Thymus (tissue), 11 donors: ENCODE data around the gene SLC24A3. TPM values are rescaled to one million over a fixed set of nuclear protein-coding genes. Genes with fewer than 3 reads are reported as not detected.
"Not testable (repeated sequence)": the region's sequence is repeated elsewhere in the genome, so short reads cannot be mapped to it uniquely, and the experiment has no call there.

Experiments used
- DNase-seq, 9 donors: peaks; one replicate each; pipeline ENCODE4 v3.0.0-alpha.2; 2013; ENCODE audit warnings: low spot score in 9 of 9, low read depth in 6 of 9, missing footprints in 1 of 9
- H3K27ac ChIP-seq, 2 donors: one replicate each; pipeline ENCODE4 v1.5.1; 2013; ENCODE audit warnings: control low read depth in 1 of 2, low read depth in 1 of 2, low read length in 1 of 2, mild to moderate bottlenecking in 1 of 2, moderate library complexity in 1 of 2
- H3K27me3 ChIP-seq, 2 donors: one replicate each; pipeline ENCODE4 v1.5.1; 2013; ENCODE audit warnings: low read length in 1 of 2; ENCODE audit not compliant: control insufficient read depth in 2 of 2, insufficient read depth in 1 of 2
- H3K36me3 ChIP-seq, 2 donors: one replicate each; pipeline ENCODE4 v1.5.1; 2013; ENCODE audit warnings: low read length in 1 of 2, mild to moderate bottlenecking in 1 of 2, moderate library complexity in 1 of 2; ENCODE audit not compliant: control insufficient read depth in 2 of 2, insufficient read depth in 2 of 2
- H3K4me1 ChIP-seq, 2 donors: one replicate each; pipeline ENCODE4 v1.5.1; 2013; ENCODE audit warnings: low read length in 2 of 2; ENCODE audit not compliant: control insufficient read depth in 2 of 2, insufficient read depth in 2 of 2
- H3K4me3 ChIP-seq, 2 donors: one replicate each; pipeline ENCODE4 v1.5.1; 2013; ENCODE audit warnings: low read length in 2 of 2, control low read depth in 1 of 2, mild to moderate bottlenecking in 1 of 2
- H3K9me3 ChIP-seq, 2 donors: one replicate each; pipeline ENCODE4 v1.5.1; 2013; ENCODE audit warnings: low read length in 1 of 2, mild to moderate bottlenecking in 1 of 2; ENCODE audit not compliant: control insufficient read depth in 2 of 2, insufficient read depth in 1 of 2
- WGBS: extraction: QIAGEN DNeasy Blood & Tissue Kit; methylation state at CpG from one replicate; pipeline ENCODE4 v1.1.7; 2013; 5-methylcytosine and 5-hydroxymethylcytosine counted together
- polyA plus RNA-seq: library from polyadenylated mRNA; stranded (reverse); fragments of 200-250 nt; gene quantifications from one replicate; pipeline ENCODE4 v1.2.3, GENCODE V29; 2013
- total RNA-seq: library from RNA; stranded (reverse); fragments of 120-200 nt; gene quantifications from one replicate; pipeline ENCODE4 v1.2.4, GENCODE V29; 2013
- donor health status: healthy.

The SLC24A3 gene
- total and polyA plus RNA-seq, 2 donors: 0.99 to 2.1 TPM

DNA sequence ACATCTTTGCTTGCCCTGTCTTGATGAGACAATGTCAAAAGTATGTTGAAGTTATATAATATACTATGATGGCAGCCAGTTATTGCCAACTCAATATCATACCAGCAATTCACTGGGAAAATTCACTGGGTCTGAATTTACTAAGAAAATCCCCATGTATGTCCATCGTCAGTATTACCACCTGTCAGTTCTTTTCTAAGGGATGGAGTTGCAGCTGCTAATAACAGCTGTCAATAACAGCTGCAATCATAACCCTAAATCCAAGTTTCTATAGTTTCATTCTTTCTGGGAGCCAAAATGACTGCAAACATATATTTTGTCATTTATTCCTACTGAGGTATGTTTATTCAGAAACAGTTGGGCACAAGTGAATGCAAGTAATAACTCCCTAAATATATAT is 413.0 kb downstream of the SLC24A3 start:
- no peaks in the 10 kb centered on the region for H3K36me3 ChIP-seq
- no peaks in the 10 kb centered on the region for H3K4me1 ChIP-seq
- no peaks in the 10 kb centered on the region for H3K9me3 ChIP-seq
- no peak overlapping the region for H3K4me3 ChIP-seq
- 94% methylated on average over 1 of the region's 1 CpG for WGBS
- DNase-seq: no peak
- no peaks in the 10 kb centered on the region for H3K27me3 ChIP-seq
- no peak overlapping the region for H3K27ac ChIP-seq

DNA sequence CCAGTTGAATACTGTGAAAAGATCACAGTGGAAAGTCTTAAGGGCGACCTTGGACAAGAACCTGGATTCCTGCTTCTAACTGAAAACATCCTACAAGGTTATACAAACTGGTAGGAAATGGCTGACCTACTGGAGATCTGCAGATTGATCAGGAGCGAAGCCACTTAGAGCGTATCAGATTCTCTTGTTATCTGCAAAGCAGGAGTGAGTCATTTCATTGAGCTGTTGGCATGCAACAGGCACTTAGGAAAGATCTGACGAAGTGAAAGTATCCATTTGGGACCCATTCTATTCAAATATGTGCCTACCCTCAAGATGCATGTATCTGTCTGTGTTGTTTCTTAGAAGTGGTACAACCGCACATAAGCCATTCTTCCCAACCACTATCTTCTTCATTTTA is 414.5 kb downstream of the SLC24A3 start:
- WGBS: 91% methylated on average over 5 of the region's 5 CpGs
- no peaks in the 10 kb centered on the region for H3K27me3 ChIP-seq

DNA sequence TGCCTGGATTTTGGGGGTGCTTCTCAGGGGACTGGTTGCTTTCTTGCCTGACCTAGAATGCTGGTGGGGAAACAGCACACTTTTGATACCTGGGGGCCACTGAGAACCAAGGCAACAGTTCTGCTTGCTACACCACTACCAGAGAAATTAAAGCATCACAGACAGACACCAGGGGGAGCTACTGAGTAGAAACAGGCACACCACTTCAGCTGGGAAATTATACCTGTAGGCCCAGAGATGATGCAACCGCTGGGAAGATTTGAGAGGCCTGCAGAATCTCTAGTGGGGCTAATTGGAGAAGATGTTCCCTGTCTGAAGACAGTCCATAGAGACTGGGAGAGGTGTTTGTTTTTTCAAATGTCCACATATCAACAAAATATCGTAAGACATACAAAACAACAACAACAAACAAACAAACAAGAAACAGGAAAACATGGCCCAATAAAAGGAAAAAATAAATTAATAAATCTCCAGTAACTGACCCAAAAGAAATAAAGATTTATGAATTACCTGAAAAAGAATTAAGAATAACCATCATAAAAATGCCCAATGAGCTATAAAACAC is 416.2 kb downstream of the SLC24A3 start:
- Histone ChIP-seq H3K36me3 (no peaks in the 10 kb centered on the region), H3K9me3 (no peaks in the 10 kb centered on the region), H3K27ac (no peak overlapping the region), H3K4me3 (no peak overlapping the region), H3K27me3 (no peaks in the 10 kb centered on the region), H3K4me1 (no peaks in the 10 kb centered on the region)
- 73% methylated on average over 2 of the region's 2 CpGs for WGBS
- peak in 8 of 9 donors; percentile 19 to 70 (median 41) for DNase-seq

More for the DNA sequence above, 414.5 kb downstream of the SLC24A3 start:
- no peaks in the 10 kb centered on the region for H3K36me3 ChIP-seq
- H3K9me3 ChIP-seq: no peaks in the 10 kb centered on the region
- no peak for DNase-seq
- no peaks in the 10 kb centered on the region for H3K4me1 ChIP-seq
- no peak overlapping the region for H3K4me3 ChIP-seq
- H3K27ac ChIP-seq: no peak overlapping the region

DNA sequence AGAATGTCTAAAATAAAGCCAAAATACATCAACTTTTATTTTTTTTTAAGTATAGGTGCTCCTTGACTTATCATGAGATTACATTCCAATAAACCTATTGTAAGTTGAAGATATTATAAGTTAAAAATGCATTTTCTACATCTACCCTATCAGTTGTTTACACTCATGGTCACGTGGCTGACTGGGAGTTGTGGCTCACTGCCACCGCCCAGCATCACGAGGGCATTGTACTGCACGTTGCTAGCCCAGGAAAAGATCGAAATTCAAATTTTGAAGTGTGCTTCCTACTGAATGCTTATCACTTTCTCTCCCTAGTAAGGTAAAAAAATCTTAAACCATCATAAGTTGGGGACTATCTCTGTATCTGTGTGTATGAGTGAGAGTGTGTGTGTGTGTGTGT is 419.0 kb downstream of the SLC24A3 start:
- Histone ChIP-seq H3K4me1 (no peaks in the 10 kb centered on the region), H3K27me3 (no peaks in the 10 kb centered on the region), H3K27ac (no peak overlapping the region), H3K9me3 (no peaks in the 10 kb centered on the region), H3K36me3 (no peaks in the 10 kb centered on the region), H3K4me3 (no peak overlapping the region)
- WGBS: 91% methylated on average over 5 of the region's 5 CpGs
- no peak for DNase-seq

DNA sequence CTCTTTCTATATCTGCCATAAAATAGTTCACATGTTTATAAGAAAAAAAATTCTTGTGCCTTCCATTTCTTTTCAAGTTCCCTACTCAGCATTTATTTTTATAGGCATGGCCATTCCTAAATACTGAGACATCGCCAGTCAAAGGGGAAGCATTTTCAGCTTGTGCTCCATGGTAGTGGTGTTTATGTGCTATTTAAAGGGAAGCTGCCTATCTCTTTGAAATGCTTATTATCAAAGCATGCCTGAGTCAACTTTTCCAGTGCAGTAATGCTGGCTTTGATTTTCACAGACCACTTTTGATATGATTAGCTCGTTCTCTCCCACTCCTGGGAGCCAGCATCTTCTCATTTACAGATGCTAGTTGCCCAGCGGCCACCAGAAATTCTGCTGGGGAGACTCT is 421.5 kb downstream of the SLC24A3 start:
- no peak for DNase-seq
- WGBS: 90% methylated on average over 3 of the region's 3 CpGs
- H3K4me3 ChIP-seq: no peak overlapping the region

DNA sequence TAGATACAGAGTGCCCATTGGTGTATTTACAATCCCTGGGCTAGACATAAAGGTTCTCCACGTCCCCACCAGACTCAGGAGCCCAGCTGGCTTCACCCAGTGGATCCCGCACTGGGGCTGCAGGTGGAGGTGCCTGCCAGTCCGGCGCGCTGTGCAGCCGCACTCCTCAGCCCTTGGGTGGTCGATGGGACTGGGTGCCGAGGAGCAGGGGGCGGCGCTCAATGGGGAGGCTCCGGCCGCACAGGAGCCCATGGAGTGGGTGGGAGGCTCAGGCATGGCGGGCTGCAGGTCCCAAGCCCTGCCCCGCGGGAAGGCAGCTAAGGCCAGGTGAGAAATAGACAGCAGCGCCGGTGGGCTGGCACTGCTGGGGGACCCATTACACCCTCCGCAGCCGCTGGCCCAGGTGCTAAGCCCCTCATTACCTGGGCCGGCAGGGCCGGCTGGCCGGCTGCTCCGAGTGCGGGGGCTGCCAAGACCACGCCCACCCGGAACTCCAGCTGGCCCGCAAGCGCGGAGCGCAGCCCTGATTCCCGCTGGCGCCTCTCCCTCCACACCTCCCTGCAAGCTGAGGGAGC is 427.1 kb downstream of the SLC24A3 start:
- H3K4me3 ChIP-seq, H3K9me3 ChIP-seq, H3K27ac ChIP-seq, DNase-seq, H3K4me1 ChIP-seq, H3K27me3 ChIP-seq, H3K36me3 ChIP-seq: not testable (repeated sequence)
- WGBS: 97% methylated on average over 32 of the region's 32 CpGs

More for the DNA sequence above, 421.5 kb downstream of the SLC24A3 start:
- no peaks in the 10 kb centered on the region for H3K36me3 ChIP-seq
- no peaks in the 10 kb centered on the region for H3K9me3 ChIP-seq
- H3K27ac ChIP-seq: no peak overlapping the region
- no peaks in the 10 kb centered on the region for H3K27me3 ChIP-seq
- no peaks in the 10 kb centered on the region for H3K4me1 ChIP-seq

DNA sequence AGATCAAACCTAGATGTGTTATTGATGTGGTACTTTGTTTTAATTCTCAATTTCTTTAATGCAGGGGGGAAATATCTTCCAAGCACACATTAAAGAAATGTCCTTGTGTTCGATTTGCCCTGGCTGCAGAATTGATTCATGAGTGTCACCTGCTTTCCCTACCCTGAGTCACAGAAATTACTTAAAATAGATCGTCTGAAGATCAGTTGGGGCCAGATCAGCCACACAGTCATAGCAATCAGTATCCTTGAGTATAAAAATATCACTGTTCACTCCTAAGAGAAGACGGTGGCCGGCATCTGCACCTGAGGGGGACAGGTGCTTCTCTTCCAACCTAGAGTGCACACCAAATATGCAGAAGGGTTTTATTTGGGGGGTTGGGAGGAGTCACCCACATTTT is 430.4 kb downstream of the SLC24A3 start:
- H3K4me3 ChIP-seq: no peak overlapping the region
- no peaks in the 10 kb centered on the region for H3K27me3 ChIP-seq
- no peaks in the 10 kb centered on the region for H3K36me3 ChIP-seq
- H3K27ac ChIP-seq: no peak overlapping the region
- no peaks in the 10 kb centered on the region for H3K4me1 ChIP-seq
- H3K9me3 ChIP-seq: no peaks in the 10 kb centered on the region
- DNase-seq: no peak
- WGBS: 93% methylated on average over 4 of the region's 4 CpGs

DNA sequence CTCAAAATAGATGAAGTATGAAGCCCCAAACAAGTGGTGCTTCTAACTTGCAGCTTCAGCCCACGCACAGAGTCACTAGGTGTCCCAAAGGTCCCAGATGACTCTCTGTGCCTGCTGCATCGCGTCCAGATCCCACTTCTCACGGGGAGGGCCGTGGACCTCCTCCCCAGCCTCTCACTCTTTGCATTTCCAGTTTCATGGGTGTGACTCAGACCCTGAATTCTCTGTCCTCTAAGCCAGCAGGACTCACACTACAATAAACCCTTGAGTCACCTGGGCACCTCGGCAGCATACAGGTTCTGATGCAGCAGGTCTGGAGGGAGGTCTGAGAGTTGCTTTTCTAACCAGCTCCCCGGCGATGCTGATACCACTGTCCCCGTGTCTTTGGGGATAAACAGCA is 431.6 kb downstream of the SLC24A3 start:
- no peak overlapping the region for H3K27ac ChIP-seq
- no peaks in the 10 kb centered on the region for H3K36me3 ChIP-seq
- WGBS: 89% methylated on average over 9 of the region's 9 CpGs
- H3K27me3 ChIP-seq: no peaks in the 10 kb centered on the region
- H3K4me3 ChIP-seq: no peak overlapping the region
- no peak for DNase-seq
- no peaks in the 10 kb centered on the region for H3K4me1 ChIP-seq
- no peaks in the 10 kb centered on the region for H3K9me3 ChIP-seq

DNA sequence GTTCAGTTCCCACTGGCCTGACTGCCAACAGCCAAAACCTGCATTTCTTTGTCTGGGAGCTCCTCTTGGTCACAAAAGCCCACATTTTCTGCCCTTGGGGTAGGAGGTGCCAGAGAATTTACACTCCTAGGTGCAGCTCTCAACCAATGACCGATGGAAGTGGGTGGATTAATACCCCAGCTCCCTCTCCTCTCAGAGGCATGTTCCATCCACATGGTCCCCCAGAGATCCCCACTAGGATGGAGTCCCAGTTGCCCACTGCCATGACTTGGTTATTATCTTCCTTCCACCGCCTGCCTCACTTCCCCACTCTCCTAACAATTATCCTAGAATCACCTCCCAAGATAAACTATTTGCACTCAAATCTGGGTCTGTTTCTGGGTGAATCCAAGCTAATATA is 434.5 kb downstream of the SLC24A3 start:
- 92% methylated on average over 2 of the region's 2 CpGs for WGBS
- H3K36me3 ChIP-seq: no peaks in the 10 kb centered on the region

More for the DNA sequence above, 434.5 kb downstream of the SLC24A3 start:
- Histone ChIP-seq H3K27me3 (no peaks in the 10 kb centered on the region), H3K9me3 (no peaks in the 10 kb centered on the region), H3K4me3 (no peak overlapping the region), H3K4me1 (no peaks in the 10 kb centered on the region), H3K27ac (no peak overlapping the region)
- DNase-seq: no peak
